Muscle of back (tissue), 11 donors: ENCODE measurements around the gene TAF1B. TPM values are rescaled to one million over a fixed set of nuclear protein-coding genes. Genes with fewer than 3 reads are reported as not detected.

Experiments used
- DNase-seq, 3 donors: peaks; one replicate each; pipeline versions ENCODE4 v3.0.0 to v3.0.0-alpha.2; 2013
- polyA plus RNA-seq, 10 donors: library from polyadenylated mRNA; unstranded; fragments of 120-200 nt; gene quantifications; one replicate each; pipeline ENCODE4 v1.2.1, GENCODE V29; 2013; ENCODE audit not compliant: insufficient read length in 10 of 10

Gene TAF1B
- polyA plus RNA-seq, 10 donors = 10.0 to 19.2 (median 13.6) TPM

DNA sequence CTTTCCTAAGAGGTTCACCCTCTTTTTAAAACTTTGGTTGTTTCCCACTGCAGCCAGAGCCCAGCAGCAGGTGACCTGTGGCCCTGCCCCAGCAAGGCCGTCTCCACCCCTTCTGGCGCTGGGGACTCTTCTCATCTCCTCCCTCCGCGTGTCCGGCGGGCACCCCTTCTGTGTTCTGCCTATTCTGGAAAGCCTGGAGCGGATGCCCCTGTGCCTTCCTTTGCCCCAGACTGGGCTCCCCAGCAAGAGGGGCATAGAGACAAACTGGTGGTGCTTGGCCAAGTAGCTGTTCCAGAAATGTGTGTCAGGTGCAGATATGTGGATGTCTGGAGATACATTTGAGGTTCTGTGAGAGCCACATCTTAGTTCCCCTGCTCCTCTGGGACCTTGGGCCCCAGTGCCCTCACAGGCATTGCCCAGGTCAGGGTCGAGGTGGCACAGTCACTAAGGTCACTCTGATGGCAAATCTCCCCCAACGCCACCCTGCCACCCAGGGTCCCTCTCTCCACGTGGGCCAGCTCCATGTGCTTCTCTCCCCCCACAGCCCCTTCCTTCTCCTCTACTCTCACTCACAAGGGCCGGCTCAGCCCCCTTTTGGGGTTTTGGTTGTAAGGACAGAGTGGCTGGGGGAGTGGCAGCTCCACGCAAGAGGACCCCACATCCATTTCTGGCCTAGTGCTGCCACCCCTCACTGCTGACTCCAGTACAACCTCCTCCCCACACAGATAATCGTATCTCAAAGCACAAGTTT is 35.5 kb upstream of the TAF1B start:
- DNase-seq = no peak

DNA sequence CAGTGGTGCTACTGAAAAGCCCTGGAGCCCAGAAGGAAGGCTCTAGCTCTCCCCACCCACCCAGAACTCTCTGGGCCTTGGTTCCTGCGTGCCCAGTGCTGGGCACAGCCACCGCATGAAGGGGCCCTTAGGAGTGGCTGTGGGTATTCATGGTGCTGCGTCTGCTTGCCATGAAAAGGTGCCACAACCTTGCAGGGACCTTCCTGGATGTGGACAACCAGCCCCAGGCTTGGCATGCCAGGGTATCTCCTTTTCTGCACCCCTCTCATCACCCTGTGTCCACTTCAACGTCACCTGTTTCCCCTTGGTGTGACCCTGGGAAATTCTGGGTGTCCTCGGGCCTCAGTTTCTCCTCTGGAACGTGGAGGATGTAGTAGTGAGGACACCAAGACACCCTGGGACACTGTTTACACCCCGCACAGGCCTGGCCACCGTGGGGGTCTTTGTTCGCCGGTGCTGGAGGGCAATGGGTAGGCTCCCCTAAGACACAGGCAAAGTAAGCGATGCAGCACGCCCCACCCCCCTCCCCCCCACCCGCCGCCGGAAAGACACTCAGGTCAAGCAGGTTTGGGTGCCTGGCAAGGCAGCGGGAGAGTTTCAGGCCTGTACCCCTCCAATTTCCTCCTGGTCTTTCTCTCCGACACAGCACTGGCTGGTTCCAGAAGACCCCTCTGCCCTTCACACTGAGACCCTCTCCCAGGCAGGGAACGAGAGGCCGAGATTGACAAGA is 34.8 kb upstream of the TAF1B start:
- no peak for DNase-seq

DNA sequence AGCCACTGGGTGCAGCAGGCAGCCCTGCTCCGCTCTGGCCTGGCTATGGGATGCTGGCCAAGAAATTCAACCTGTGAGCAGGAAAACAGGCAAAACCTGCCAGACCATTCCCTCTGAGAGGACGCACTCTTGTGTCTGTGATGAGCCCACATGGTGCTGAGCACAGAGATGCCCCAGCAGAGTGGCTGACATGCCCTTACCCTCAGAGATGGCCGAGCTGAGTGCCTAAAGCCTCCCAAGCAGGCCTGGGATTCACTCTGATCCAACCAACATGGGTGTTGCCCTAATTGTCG is 34.3 kb upstream of the TAF1B start:
- DNase-seq = no peak

- DNase-seq = no peak
Measured at GRCh38 chr2:9809448-9810088, 33.7 kb upstream of the TAF1B start.

DNA sequence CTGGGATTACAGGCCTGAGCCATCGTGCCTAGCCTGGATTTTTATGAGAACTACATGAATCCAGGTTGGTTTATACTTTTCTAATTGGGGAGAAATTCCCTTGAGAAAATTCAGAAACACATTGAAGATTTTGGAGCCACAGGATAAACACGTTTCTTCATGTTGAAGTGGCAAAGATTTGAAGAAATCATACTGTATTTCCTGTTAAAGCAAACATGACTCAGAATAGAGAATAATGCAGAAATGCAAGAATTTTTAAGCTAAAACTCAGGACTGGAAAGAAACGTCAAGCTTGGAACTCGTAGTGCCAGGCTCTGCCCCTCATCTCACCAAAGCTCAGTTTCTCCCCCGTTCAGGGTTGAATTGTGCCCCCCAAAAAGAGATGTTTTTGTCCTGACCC is 32.1 kb upstream of the TAF1B start:
- DNase-seq = no peak

GRCh38 chr2:9811679-9812511 is 31.4 kb upstream of the TAF1B start:
- no peak for DNase-seq

DNA sequence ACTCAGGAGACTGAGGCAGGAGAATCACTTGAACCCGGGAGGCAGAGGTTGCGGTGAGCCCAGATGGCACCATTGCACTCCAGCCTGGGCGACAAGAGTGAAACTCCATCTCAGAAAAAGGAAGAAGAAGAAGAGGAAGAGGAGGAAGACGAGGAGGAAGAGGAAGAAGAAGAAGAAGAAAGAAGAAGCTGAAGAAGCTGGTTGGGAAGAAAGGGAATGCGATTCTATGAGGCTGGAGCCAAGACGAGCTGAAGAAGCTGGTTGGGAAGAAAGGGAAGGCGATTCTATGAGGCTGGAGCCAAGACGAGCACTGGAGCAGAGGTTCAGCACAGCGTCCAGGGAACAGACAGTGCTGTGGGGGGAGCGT is 30.3 kb upstream of the TAF1B start:
- no peak for DNase-seq

DNA sequence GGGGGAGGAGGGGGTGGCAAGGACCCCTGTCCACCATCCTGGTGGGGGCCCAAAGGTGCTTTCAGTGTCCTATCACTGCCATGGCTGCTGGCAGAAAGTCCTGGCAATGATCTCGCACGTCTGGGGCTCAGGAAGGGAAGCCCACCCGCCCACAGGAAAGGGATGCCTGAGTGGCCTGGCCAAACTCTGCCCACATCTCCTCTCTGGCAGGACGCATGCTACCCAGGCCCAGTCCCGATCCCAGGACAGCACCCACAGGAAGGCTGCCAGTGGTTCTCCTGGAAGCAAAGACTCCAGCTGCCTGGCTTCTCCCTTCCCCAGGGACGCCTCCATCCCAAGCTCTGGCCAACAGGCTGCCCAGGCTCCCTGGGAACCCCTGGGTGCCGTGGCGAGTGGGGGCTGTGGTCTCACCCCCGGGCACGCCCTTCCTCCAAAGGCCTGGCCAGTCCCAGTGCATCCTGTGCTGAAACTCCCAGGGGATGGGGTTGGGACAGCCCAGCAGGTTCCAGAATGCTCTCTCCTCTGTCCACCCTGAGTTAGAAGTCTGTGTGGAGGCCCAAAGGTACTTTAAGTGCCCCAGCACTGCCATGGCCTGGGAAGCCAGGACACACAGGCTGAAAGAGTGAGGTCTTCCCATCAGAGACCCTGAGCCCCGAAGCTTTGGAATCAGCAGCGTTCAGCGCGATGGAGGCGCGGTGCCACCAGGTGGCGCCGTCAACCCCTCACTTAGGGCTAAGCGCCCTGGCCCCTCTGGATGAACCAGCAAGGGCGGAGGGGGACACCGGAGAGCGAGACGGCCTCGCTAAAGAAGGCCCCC is 29.8 kb upstream of the TAF1B start:
- DNase-seq = peak; percentile 42 to 87 (median 77)

- DNase-seq = no peak
Measured at GRCh38 chr2:9814129-9814868, 29.0 kb upstream of the TAF1B start.

- no peak for DNase-seq
Measured at GRCh38 chr2:9815076-9815475, 28.2 kb upstream of the TAF1B start.

DNA sequence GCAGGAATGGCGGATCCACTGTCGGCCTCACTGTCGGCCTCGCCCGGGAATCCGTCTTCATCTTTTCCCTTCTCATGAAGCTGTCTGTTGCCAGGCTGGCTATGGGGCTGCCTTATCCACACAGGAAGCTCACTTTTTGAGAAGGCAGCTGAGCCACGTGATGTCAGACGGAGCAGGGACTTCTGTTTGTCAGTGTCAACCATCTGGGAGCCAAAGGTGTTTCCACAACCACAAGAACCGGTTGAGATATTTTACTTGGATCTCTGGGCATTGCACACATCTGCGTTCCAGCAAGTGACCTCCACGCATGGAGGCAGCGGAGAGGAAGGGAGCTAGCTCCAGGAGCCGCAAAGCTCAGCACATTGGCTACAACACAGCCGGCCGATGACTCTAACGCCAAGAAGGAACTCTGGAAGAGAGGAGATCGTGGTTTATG is 27.4 kb upstream of the TAF1B start:
- no peak for DNase-seq

DNA sequence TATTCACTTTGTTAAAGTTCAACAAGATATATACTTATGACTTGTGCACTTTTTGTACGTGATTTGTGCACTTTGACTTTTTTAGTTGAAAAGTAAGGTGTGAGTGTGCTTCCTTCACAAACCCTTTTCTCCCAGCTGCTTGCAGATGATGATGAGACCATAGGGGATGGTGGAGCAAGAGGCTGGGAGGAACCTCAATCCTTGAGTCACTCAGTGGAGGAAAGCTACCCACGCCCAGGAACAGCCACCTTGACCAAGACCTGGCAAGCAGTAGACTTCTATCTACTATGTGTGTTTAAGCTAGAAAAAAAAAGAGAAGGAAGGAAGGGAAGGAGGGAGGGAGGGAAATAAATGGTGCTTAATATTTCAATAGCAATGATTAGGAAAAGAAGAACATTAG is 25.2 kb upstream of the TAF1B start:
- DNase-seq = no peak

DNA sequence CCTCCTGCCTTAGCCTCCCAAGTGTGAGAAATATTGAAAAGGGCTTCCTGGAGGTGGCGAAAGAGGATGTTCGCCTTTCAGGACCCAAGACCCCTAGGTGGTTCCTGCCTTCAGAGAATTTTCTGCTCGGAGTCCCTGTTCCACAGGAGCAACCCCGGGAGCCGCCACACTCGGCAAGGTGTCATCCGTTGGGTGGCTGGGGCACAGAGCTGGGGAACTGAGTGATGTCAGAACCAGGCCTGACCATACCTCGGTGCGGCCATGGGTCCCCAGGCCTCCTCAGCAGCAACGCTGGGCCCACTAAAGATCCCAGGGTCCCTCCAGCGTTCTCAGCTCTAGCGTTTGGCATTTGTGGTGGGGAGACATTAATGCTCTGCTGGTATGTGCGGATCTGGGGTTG is 23.7 kb upstream of the TAF1B start:
- no peak for DNase-seq

- no peak for DNase-seq
Measured at GRCh38 chr2:9820020-9820973, 23.0 kb upstream of the TAF1B start.

GRCh38 chr2:9821805-9822445 is 21.3 kb upstream of the TAF1B start:
- no peak for DNase-seq

GRCh38 chr2:9824441-9824840 is 18.8 kb upstream of the TAF1B start:
- DNase-seq = no peak

DNA sequence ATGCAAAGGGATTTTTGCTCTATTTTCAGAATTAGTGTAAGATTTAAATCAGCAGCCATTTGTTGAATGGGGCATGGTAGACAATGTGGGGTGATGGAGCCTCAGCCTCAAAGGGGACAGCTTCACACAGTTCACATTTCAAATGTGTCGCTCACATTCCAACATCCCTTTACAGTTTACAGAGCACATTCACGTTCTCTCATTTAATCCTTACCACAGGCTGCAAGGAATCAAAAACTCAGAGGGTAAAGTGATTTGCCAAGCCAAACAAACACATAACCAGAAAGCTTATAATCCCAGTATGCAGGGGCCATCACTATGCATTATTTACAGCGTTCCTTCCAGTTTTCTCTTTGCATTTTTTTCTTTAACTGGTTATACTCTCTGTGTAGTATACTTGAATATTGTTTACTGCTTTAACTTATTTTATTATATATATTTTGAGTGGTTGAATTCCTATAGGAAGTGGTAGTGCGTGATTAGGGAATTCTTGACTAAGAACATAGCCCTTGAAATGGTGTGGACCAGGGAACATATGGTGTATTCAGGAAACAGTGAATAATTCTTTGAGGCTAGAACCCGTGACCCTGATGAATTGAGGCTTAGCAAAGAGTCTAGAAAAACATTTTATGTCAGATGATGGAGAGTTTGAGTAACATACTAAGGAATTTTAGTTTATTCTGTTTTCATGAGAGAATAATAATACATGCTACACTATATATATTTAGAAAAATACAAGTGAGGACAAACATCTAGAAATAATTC is 18.1 kb upstream of the TAF1B start:
- no peak for DNase-seq

DNA sequence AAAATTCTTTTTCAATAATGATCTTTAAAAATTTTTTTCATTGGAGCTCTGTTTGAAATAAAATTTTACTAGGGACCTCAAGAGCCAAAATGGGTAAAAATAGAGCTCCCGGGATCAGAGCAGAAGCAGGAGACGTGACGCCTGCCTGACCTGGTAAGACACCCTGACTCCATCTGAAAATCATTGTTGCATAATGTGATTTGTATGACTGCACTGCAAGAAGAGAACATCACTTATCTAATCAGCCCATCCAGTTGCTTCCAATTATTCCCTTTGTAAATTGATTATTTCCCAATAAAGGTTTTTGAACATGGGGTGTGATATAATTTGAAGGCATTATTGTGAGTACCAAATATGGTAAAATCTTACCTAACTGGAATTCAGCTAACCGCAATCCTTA is 17.1 kb upstream of the TAF1B start:
- DNase-seq = no peak
